Measurements from ENCODE around the gene ZFHX3.

DNA sequence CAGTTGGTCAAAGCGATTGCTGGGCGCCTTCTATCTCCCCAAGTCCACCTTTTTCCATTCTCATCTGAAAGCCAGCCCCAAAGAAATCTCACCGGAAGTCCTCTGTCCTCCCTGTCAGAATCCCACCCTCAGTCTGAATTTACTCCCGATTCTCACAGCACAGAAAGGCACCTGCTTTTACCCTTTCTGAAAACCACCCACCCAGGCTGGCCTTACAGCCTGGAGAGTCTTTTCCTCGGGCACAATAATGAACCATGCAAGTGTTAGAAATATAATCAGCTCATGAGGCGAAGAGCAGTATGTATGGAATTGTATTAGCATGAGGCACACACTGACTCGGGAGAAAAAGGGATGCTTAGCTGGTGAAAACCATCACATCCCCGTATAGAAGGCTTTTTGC, 1.2 kb upstream of the ZFHX3 start:
- TF ChIP-seq EGR1 (conservative IDR thresholded peaks at IDR 0.05) = no peak
- TF ChIP-seq CTCF (IDR thresholded peaks at IDR 0.05 in 2 of 3, conservative IDR thresholded peaks at IDR 0.05 in 1 of 3; ENCODE audit: insufficient read depth in 2 of 3, low read depth in 1 of 3, low read length in 3 of 3) = no peak
- no peak for TF ChIP-seq CEBPB (tag; IDR thresholded peaks at IDR 0.05)
- no peak for TF ChIP-seq MAFG (tag; conservative IDR thresholded peaks at IDR 0.05)
- no peak for TF ChIP-seq SUPT5H (IDR thresholded peaks at IDR 0.05)
- TF ChIP-seq KDM5B (IDR thresholded peaks at IDR 0.05; ENCODE audit: insufficient replicate concordance, low read depth, low read length) = no peak
- TF ChIP-seq TBP (optimal IDR thresholded peaks at IDR 0.05; ENCODE audit: low read depth, low read length) = no peak
- no peak for TF ChIP-seq ZNF398 (CRISPR knock-in tag; IDR thresholded peaks at IDR 0.05)
- TF ChIP-seq, protein P1, sequence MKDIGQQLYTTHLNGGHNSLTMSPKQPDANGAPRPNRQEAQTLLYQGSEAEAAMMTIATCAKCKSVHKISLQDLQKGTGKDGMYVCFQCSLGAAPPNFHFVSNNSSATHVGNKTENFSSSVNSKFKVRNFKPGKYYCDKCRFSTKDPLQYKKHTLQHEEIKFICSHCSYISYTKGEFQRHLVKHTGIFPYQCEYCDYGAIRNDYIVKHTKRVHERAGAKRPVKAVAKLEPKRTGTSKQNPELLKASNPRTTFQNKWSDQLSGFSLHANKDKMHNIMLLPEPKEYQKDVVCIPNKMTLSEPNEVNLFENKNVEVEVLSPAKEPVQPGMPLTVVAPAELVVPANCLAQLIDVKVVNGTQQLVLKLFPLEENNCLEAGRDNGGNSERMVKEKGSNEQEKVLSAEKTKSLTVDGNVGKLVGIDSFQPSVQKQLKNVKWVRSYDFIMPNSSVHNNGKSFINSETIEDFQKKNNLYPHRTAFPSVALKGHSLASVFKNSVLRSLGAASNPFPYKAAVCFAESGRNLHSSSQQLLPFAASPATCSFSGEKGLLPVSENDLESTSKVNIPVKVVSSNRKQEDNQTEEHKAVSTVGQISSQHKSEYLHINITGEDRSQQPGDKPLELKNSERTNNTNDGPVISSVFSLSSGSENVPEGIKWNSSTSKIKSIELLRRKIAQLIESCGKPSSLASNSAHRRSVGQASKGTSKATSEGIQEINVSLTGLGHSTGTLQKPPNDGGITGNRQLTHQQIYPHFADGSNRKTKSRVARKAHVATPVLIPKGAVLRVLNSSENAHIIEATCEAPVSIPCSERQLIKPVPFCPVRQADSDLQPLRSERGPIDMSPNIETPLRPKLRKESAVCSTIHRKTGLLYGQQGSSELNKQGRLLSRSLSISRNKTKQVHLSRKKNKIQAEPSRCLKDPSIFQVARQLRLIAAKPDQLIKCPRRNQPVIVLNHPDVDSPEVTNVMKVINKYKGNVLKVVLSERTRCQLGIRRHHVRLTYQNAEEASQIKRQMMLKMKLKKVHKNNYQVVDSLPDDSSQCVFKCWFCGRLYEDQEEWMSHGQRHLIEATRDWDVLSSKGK (CRISPR knock-in tag; IDR thresholded peaks at IDR 0.05) = no peak
- no peak for TF ChIP-seq ZNF274 (IDR thresholded peaks at IDR 0.05; ENCODE audit: borderline replicate concordance, low read depth, low read length)
- no peak for TF ChIP-seq CUX1 (CRISPR knock-in tag; IDR thresholded peaks at IDR 0.05)
- no peak for TF ChIP-seq MAX (CRISPR knock-in tag; IDR thresholded peaks at IDR 0.05)
- no peak for TF ChIP-seq POLR2B (IDR thresholded peaks at IDR 0.05; ENCODE audit: low read depth, partially characterized antibody)
- TF ChIP-seq ZNF143 (CRISPR knock-in tag; IDR thresholded peaks at IDR 0.05) = no peak

Measured in K562 (cell line).